NCI-H128 (cell line): ENCODE measurements around the gene CD59.
"Not testable (repeated sequence)": the region's sequence is repeated elsewhere in the genome, so short reads cannot be mapped to it uniquely, and the experiment has no call there.

Source experiments
- DNase-seq: peaks from one replicate; lab custom pipeline; 2025; ENCODE audit not compliant: unreplicated experiment; lab: John Stamatoyannopoulos, UW

The CD59 gene

GRCh38 chr11:33713856-33714398 is 22.3 kb downstream of the CD59 start:
- no peak for DNase-seq

- no peak for DNase-seq
Measured at GRCh38 chr11:33713151-33713855, 22.9 kb downstream of the CD59 start.

DNA sequence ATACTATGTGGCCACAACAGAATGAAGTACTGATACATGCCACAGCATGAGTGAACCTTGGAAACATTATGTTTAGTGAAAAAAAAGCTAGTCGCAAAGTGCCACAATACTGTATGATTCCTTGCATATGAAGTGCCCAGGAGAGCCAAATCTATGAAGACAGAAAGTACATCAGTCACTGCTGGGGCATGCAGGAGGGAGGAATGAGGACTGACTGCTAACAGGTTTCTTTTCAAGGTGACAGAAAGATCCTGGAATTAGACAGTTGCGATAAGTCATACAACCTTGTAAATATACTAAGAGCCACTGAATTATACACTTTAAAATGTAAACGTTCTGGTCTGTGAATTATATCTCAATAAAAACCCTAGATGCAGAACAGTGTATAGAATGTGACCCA is 23.8 kb downstream of the CD59 start:
- DNase-seq, result no peak

- DNase-seq, result no peak
Measured at GRCh38 chr11:33709466-33709865, 26.8 kb downstream of the CD59 start.

GRCh38 chr11:33708985-33709384 is 27.2 kb downstream of the CD59 start:
- no peak for DNase-seq

- DNase-seq, result not testable (repeated sequence)
Measured at GRCh38 chr11:33707831-33708230, 28.4 kb downstream of the CD59 start.

DNA sequence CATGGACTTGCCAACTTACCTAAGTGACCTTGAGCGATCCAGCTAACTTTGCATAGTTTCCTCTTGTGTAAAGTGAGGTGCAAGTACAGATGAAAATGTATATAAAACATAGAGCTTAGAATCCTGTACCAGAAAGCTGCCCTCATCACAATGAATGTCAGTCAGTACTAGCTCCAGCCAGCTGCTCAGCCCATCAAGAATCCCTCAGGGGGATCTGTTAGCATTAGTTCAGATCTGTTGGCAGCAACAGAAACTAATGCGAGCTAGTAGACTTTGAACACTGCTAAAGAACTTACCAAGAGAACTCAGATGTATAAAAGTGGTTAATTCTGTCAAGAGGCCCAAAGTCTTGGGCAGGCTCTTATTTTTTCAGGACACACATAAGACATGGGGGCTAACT is 29.3 kb downstream of the CD59 start:
- no peak for DNase-seq

- DNase-seq, result no peak
Measured at GRCh38 chr11:33706546-33706945, 29.7 kb downstream of the CD59 start.

DNA sequence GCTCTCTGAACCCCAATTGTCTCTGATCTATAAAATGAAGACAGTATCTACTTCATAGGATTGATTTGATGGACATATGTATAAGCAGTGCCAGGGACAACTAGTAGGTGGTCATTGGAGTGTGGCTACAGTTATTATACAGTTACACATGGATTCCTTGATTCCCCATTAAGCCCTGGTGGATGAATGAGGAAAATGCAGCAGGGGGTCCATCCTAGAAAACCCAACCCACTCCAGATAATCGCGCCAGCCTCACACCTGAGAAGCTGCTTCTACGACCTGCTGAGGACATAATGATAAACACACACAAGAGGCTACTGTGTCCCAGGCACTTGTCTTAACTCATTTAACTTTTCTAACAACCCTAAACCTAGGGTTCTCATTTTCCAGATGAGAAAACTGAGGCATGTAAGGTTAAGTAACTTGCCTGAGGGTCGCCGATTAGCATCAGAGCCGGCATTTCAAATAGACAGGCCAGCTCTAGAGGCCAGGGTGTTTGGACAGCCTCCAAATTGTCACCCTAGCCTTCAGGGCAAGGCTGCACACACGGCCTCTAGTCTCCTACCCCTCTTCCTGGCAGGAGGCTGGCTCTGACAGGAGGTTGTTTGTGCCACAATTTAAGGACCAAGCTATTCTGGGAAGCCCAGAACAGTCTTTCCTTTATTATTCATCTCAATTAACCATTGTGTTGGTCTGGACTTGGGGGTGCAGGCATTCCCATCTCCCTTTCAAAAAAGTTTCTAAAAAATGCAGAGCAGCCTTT is 31.8 kb downstream of the CD59 start:
- DNase-seq, result no peak

DNA sequence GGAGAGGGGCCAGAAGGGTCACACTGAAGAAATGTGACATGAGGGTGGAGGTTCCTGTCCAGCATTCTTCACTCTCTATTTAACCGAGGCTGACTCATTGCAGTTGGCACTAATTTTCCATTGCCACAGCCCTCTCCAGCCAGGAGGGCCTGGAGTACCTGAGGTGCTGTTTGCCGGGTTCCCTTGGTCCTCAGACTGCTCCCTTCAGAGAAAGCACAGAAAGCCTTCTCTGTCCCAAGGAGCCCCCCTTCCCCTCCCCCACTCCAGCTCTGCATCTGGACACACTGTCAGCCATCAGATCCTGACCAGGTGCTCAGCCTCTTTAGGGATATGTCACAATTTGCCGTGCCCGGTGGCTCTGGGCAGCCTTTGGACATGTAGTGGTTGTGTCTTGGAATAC is 32.4 kb downstream of the CD59 start:
- DNase-seq, result no peak

DNA sequence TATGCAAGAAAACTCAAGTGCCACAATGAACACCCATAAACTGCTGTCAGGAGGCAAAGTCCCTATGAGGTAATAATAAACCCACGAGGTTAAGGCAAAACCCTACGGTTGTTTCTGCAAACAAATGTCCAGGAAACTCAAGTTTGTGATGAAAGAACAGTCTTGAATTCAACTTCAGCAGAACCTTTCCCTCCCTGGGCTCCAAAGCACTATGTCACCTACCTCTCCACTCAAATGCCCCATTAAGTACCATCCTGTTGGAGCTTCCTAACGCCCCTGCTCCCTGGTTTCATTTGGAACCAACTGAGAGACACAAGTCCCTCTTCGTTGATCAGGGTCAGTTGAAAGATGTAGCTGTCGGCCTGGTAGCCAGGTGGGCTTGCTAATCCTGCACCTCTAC is 33.0 kb downstream of the CD59 start:
- no peak for DNase-seq

- no peak for DNase-seq
Measured at GRCh38 chr11:33701302-33702230, 34.7 kb downstream of the CD59 start.

DNA sequence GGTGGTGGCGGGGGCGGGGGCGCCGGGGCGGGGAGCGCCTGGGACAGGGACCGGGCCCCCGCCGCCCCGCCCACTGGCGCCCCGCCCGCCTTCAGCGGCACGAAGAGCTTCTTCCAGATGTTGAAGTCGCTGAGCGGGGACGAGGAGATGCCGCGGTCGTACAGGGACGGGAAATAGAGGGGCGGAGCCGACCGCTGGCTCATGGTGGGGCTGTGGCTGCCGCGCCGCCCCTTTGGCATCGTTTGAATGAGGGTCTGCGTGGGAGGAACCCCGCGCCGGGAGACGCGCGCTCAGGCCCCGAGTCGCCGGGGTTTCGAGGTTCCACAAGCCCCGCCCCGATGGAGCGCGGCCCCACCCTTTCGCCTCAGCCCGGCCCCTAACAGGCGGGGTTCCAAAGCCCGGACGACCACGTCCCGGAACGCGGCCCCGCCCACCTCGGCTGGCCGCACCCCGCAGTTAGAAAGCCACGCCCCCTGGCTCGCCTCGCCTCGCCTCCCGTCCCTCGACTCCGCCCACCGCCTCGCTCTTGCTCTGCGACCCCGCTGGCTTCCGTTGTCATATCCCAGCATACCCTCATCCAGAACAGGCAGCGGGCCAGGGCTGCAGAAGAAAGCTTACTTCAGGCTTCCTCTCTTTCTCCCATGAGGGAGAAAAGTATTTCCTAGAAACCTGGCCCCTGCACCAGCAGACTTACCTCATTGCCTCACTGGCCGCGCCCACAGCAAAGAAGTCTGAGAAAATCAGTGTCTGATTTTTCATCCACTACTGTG is 35.5 kb downstream of the CD59 start, which contains the start of gene C11orf91:
Gene C11orf91 (minus strand): TSS at position 325 of the 770 bp plus-strand sequence. CDS start 86 bp downstream, at position 239.
- DNase-seq, result peak; percentile 86

GRCh38 chr11:33700063-33700501 is 36.1 kb downstream of the CD59 start:
- DNase-seq, result no peak

- no peak for DNase-seq
Measured at GRCh38 chr11:33699515-33700062, 36.6 kb downstream of the CD59 start.

GRCh38 chr11:33698921-33699320 is 37.3 kb downstream of the CD59 start:
- no peak for DNase-seq

DNA sequence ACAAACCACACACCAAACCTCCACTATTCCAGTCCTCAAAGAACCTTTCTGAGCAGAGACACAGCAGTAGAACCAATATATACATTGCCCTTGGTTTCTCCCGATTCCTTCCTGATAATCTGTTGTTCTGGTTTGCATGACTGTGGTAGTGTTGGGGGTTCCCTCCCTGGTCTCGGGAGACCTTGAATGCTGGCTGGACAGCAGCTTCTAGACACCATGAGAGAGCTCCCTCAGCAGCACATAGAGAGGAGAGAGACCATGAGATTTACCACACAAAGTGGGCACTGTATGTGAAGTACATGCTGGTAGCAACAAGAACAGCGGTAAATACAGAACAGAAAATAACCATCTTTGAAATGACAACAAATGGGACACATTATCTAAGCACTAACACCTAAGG is 38.2 kb downstream of the CD59 start:
- no peak for DNase-seq

DNA sequence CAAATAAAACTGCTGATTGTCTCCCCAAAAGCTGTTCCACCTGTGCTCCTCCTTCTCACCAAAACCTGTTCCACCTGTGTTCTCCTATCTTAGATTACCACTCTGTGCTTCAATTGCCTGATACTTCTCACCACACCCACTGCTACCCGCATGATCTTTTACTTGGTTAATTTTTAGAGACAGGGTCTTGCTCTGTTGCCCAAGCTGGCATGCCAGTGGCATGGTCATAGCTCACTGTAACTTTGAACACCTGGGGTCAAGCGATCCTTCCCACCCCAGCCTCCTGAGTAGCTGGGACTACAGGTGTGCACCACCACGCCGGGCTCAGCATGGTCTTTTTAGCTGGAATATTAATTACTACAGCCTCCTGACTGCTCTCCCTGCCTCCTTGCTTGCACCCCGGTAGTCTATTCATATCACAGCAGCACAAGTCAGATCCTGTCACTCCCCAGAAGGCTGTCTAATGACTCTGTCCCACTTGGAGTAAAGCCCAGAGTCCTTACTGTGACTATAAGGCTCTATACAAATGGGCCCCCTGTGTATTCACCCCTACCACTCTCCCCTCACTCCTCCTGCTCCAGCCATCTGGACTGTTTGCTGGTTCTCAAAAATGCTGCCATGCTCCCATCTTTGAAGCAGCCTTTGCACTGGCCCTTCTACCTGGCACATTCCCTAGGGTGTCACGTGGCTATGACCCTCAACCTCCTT is 39.1 kb downstream of the CD59 start:
- no peak for DNase-seq

DNA sequence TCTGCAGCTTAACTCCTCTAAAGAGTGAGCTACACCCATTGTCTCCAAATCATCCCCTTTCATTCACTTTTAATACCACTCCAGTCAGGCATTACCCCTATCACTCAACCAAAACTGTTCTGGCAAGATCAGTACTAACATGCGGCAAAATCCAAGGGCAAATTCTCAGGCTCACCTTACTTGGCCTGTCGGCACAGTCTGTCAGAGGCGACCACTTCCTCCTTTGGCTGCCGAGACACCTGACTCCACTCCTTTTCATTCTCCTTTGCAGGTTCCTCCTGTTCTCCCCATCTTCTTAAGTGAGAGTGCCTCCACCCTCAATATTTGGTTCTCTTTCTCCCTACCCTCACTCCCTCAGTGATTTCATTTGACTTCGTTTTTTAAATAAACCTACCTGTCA is 39.8 kb downstream of the CD59 start:
- no peak for DNase-seq
